ENCODE data around the gene LRRC72.

Gene LRRC72

GRCh38 chr7:16606704-16607103 is 80.1 kb downstream of the LRRC72 start:
- Histone ChIP-seq H3K27ac (ENCODE audit: low read length) (no peak overlapping the region), H3K79me2 (ENCODE audit: low read length) (no peaks in the 10 kb centered on the region), H4K20me1 (ENCODE audit: insufficient read depth, low read length) (no peaks in the 10 kb centered on the region), H3K36me3 (replicated peaks; ENCODE audit: insufficient read depth, low read length) (no peaks in the 10 kb centered on the region), H3K9ac (ENCODE audit: low read length) (no peak overlapping the region), H3K4me2 (ENCODE audit: low read depth, low read length) (no peak overlapping the region), H3K4me3 (ENCODE audit: low read length) (no peak overlapping the region), H3K9me2 (replicated peaks; ENCODE audit: insufficient read depth, low read length) (no peaks in the 10 kb centered on the region), H2AFZ (ENCODE audit: low read length) (no peak overlapping the region), H3K27me3 (replicated peaks; ENCODE audit: insufficient read depth, low read length) (no peaks in the 10 kb centered on the region), H3K9me3 (replicated peaks; ENCODE audit: insufficient read depth, low read length) (no peaks in the 10 kb centered on the region), H3K4me1 (ENCODE audit: low read length) (no peaks in the 10 kb centered on the region), H3F3A (ENCODE audit: insufficient read depth, low read length) (no peaks in the 10 kb centered on the region)
- no peak for TF ChIP-seq EZH2 (optimal IDR thresholded peaks at IDR 0.05; ENCODE audit: low read depth, low read length)
- TF ChIP-seq EZH2phosphoT487 (IDR thresholded peaks at IDR 0.05; ENCODE audit: low read length): no peak
- TF ChIP-seq CTCF (IDR thresholded peaks at IDR 0.05; ENCODE audit: low read length): no peak
- no peak for DNase-seq

GRCh38 chr7:16609842-16610450 is 83.3 kb downstream of the LRRC72 start:
- no peak overlapping the region for H3K4me3 ChIP-seq (ENCODE audit: low read length)
- no peak for TF ChIP-seq EZH2phosphoT487 (IDR thresholded peaks at IDR 0.05; ENCODE audit: low read length)
- no peak for TF ChIP-seq CTCF (IDR thresholded peaks at IDR 0.05; ENCODE audit: low read length)
- no peak for TF ChIP-seq EZH2 (optimal IDR thresholded peaks at IDR 0.05; ENCODE audit: low read depth, low read length)
- H3K27me3 ChIP-seq (replicated peaks; ENCODE audit: insufficient read depth, low read length): no peaks in the 10 kb centered on the region
- no peak for DNase-seq
- H3K27ac ChIP-seq (ENCODE audit: low read length): no peak overlapping the region
- no peak overlapping the region for H3K9ac ChIP-seq (ENCODE audit: low read length)
- H3K4me1 ChIP-seq (ENCODE audit: low read length): no peaks in the 10 kb centered on the region
- no peaks in the 10 kb centered on the region for H3K36me3 ChIP-seq (replicated peaks; ENCODE audit: insufficient read depth, low read length)
- H3K9me2 ChIP-seq (replicated peaks; ENCODE audit: insufficient read depth, low read length): no peaks in the 10 kb centered on the region
- H3F3A ChIP-seq (ENCODE audit: insufficient read depth, low read length): no peaks in the 10 kb centered on the region
- H4K20me1 ChIP-seq (ENCODE audit: insufficient read depth, low read length): no peaks in the 10 kb centered on the region
- H3K79me2 ChIP-seq (ENCODE audit: low read length): no peaks in the 10 kb centered on the region
- no peaks in the 10 kb centered on the region for H3K9me3 ChIP-seq (replicated peaks; ENCODE audit: insufficient read depth, low read length)
- no peak overlapping the region for H3K4me2 ChIP-seq (ENCODE audit: low read depth, low read length)
- no peak overlapping the region for H2AFZ ChIP-seq (ENCODE audit: low read length)

GRCh38 chr7:16611711-16612110 is 85.1 kb downstream of the LRRC72 start:
- TF ChIP-seq EZH2phosphoT487 (IDR thresholded peaks at IDR 0.05; ENCODE audit: low read length) (no peak), CTCF (IDR thresholded peaks at IDR 0.05; ENCODE audit: low read length) (no peak), EZH2 (optimal IDR thresholded peaks at IDR 0.05; ENCODE audit: low read depth, low read length) (no peak)
- no peak overlapping the region for H3K27ac ChIP-seq (ENCODE audit: low read length)
- H3K4me1 ChIP-seq (ENCODE audit: low read length): no peaks in the 10 kb centered on the region
- H3F3A ChIP-seq (ENCODE audit: insufficient read depth, low read length): no peaks in the 10 kb centered on the region
- H3K9me3 ChIP-seq (replicated peaks; ENCODE audit: insufficient read depth, low read length): no peaks in the 10 kb centered on the region
- no peaks in the 10 kb centered on the region for H3K36me3 ChIP-seq (replicated peaks; ENCODE audit: insufficient read depth, low read length)
- H3K4me3 ChIP-seq (ENCODE audit: low read length): no peak overlapping the region
- DNase-seq: no peak
- no peak overlapping the region for H2AFZ ChIP-seq (ENCODE audit: low read length)
- no peaks in the 10 kb centered on the region for H4K20me1 ChIP-seq (ENCODE audit: insufficient read depth, low read length)
- H3K27me3 ChIP-seq (replicated peaks; ENCODE audit: insufficient read depth, low read length): no peaks in the 10 kb centered on the region
- no peak overlapping the region for H3K4me2 ChIP-seq (ENCODE audit: low read depth, low read length)
- no peak overlapping the region for H3K9ac ChIP-seq (ENCODE audit: low read length)
- H3K9me2 ChIP-seq (replicated peaks; ENCODE audit: insufficient read depth, low read length): no peaks in the 10 kb centered on the region
- H3K79me2 ChIP-seq (ENCODE audit: low read length): no peaks in the 10 kb centered on the region

Data from MM.1S (cell line).